HG03521 (cell line): ENCODE data around the gene OR2G2.

Source experiments
- ATAC-seq: cut with Tn5 transposase; IDR thresholded peaks from one replicate; pipeline ENCODE4 v1.9.1; 2021; ENCODE audit warnings: mild to moderate bottlenecking, moderate library complexity; ENCODE audit not compliant: unreplicated experiment

The OR2G2 gene

GRCh38 chr1:247588060-247588459 is at the start of gene OR2G2:
OR2G2 (plus strand) TSS chr1:247588360; CDS start chr1:247588360, 0 bp downstream.
- no peak for ATAC-seq

- no peak for ATAC-seq
Measured at GRCh38 chr1:247538561-247538960, 49.6 kb upstream of the OR2G2 start.

- no peak for ATAC-seq
Measured at GRCh38 chr1:247539215-247539614, 48.9 kb upstream of the OR2G2 start.

GRCh38 chr1:247540581-247540980 is 47.6 kb upstream of the OR2G2 start:
- no peak for ATAC-seq

- ATAC-seq, result no peak
Measured at GRCh38 chr1:247542811-247543210, 45.3 kb upstream of the OR2G2 start.

GRCh38 chr1:247548092-247548491 is 40.1 kb upstream of the OR2G2 start:
- ATAC-seq, result no peak

GRCh38 chr1:247548769-247549182 is 39.4 kb upstream of the OR2G2 start, which contains the start of gene GCSAML:
GCSAML (plus strand) TSS chr1:247549134; CDS start chr1:247549192, 58 bp downstream.
- no peak for ATAC-seq

- no peak for ATAC-seq
Measured at GRCh38 chr1:247551721-247552120, 36.4 kb upstream of the OR2G2 start.

GRCh38 chr1:247552231-247552630 is 35.9 kb upstream of the OR2G2 start:
- no peak for ATAC-seq

GRCh38 chr1:247557926-247558674 is 30.1 kb upstream of the OR2G2 start:
- ATAC-seq, result no peak

GRCh38 chr1:247561711-247562110 is 26.4 kb upstream of the OR2G2 start:
- ATAC-seq, result no peak

- ATAC-seq, result no peak
Measured at GRCh38 chr1:247562198-247562597, 26.0 kb upstream of the OR2G2 start.

- no peak for ATAC-seq
Measured at GRCh38 chr1:247574236-247574635, 13.9 kb upstream of the OR2G2 start.

- no peak for ATAC-seq
Measured at GRCh38 chr1:247574664-247575063, 13.5 kb upstream of the OR2G2 start.

- ATAC-seq, result no peak
Measured at GRCh38 chr1:247576514-247576913, 11.6 kb upstream of the OR2G2 start.

- no peak for ATAC-seq
Measured at GRCh38 chr1:247578946-247579460, 9.2 kb upstream of the OR2G2 start.

- ATAC-seq, result no peak
Measured at GRCh38 chr1:247605286-247605685, 17.1 kb downstream of the OR2G2 start, which contains the start of gene OR2G3. OR2G3 (plus strand) TSS chr1:247605586; CDS start chr1:247605586, 0 bp downstream.

GRCh38 chr1:247613405-247613804 is 25.2 kb downstream of the OR2G2 start:
- no peak for ATAC-seq

GRCh38 chr1:247614625-247615024 is 26.5 kb downstream of the OR2G2 start:
- ATAC-seq, result no peak

- ATAC-seq, result no peak
Measured at GRCh38 chr1:247627951-247628350, 39.8 kb downstream of the OR2G2 start.

GRCh38 chr1:247638011-247638410 is 49.9 kb downstream of the OR2G2 start:
- ATAC-seq, result no peak

GRCh38 chr1:247638781-247639180 is 50.6 kb downstream of the OR2G2 start:
- ATAC-seq, result no peak
